Thyroid gland (tissue), 4 donors: Measurements from ENCODE around the gene CERS4.

Source experiments
- POLR2A ChIP-seq, 2 donors: fragments of 450-650 bp; IDR thresholded peaks; one replicate each; pipeline ENCODE4 v1.6.1; 2017; ENCODE audit warnings: antibody characterized with exemption in 2 of 2, mild to moderate bottlenecking in 2 of 2, moderate library complexity in 1 of 2
- TF ChIP-seq, protein P1 (sequence below), 6 experiments: fragments of 200-600 bp in 3 of 6; fragments of 450-650 bp in 3 of 6; sonication (generic) in 3 of 6; IDR thresholded peaks; one replicate each; pipeline ENCODE4 v1.5.1; 2016 to 2019; ENCODE audit warnings: antibody characterized with exemption in 6 of 6, mild to moderate bottlenecking in 2 of 6, inconsistent platforms in 1 of 6, moderate library complexity in 1 of 6

- no peak for TF ChIP-seq POLR2A (IDR thresholded peaks at IDR 0.05)
- TF ChIP-seq, protein P1, sequence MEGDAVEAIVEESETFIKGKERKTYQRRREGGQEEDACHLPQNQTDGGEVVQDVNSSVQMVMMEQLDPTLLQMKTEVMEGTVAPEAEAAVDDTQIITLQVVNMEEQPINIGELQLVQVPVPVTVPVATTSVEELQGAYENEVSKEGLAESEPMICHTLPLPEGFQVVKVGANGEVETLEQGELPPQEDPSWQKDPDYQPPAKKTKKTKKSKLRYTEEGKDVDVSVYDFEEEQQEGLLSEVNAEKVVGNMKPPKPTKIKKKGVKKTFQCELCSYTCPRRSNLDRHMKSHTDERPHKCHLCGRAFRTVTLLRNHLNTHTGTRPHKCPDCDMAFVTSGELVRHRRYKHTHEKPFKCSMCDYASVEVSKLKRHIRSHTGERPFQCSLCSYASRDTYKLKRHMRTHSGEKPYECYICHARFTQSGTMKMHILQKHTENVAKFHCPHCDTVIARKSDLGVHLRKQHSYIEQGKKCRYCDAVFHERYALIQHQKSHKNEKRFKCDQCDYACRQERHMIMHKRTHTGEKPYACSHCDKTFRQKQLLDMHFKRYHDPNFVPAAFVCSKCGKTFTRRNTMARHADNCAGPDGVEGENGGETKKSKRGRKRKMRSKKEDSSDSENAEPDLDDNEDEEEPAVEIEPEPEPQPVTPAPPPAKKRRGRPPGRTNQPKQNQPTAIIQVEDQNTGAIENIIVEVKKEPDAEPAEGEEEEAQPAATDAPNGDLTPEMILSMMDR (IDR thresholded peaks at IDR 0.05), result no peak
Observed at GRCh38 chr19:8265872-8266271, 56.7 kb downstream of the CERS4 start.
